Nephron progenitor cell (in vitro differentiated cells): ENCODE data around the gene PGC.

Source experiments
- DNase-seq: peaks from one replicate; pipeline ENCODE4 v3.0.0; 2021
- H3K27ac Mint-ChIP-seq: 2 replicates; pipeline ENCODE4 v1.8.0; 2021; ENCODE audit warnings: mild to moderate bottlenecking, moderate library complexity, mixed read lengths
- H3K27me3 Mint-ChIP-seq: 2 replicates; pipeline ENCODE4 v1.8.0; 2021; ENCODE audit warnings: mild to moderate bottlenecking, low read depth, mixed read lengths; ENCODE audit not compliant: poor library complexity
- H3K36me3 Mint-ChIP-seq: 2 replicates; pipeline ENCODE4 v1.8.0; 2021; ENCODE audit warnings: low read depth, mixed read lengths
- H3K4me1 Mint-ChIP-seq: 2 replicates; pipeline ENCODE4 v1.8.0; 2021; ENCODE audit warnings: mixed read lengths
- H3K4me3 Mint-ChIP-seq: 2 replicates; pipeline ENCODE4 v1.8.0; 2021; ENCODE audit warnings: mild to moderate bottlenecking, moderate library complexity, mixed read lengths
- H3K9me3 Mint-ChIP-seq: 2 replicates; pipeline ENCODE4 v1.8.0; 2021; ENCODE audit warnings: mild to moderate bottlenecking, moderate library complexity, mixed read lengths
- CTCF ChIP-seq: fragments of 200-600 bp; sonication (generic); IDR thresholded peaks from 2 replicates; pipeline ENCODE4 v1.5.0; 2021; ENCODE audit warnings: antibody characterized with exemption

Gene PGC

GRCh38 chr6:41730531-41731436 is 16.4 kb downstream of the PGC start:
- Mint-ChIP-seq H3K36me3 (no peaks in the 10 kb centered on the region), H3K4me3 (no peak overlapping the region), H3K27me3 (peaks cover 24% of the 10 kb centered on the region), H3K4me1 (peaks cover 16% of the 10 kb centered on the region), H3K27ac (no peak overlapping the region), H3K9me3 (no peaks in the 10 kb centered on the region)
- DNase-seq = no peak
- TF ChIP-seq CTCF = no peak

GRCh38 chr6:41729624-41730023 is 17.6 kb downstream of the PGC start:
- Mint-ChIP-seq H3K36me3 (no peaks in the 10 kb centered on the region), H3K4me3 (no peak overlapping the region), H3K4me1 (peaks cover 18% of the 10 kb centered on the region), H3K27ac (no peak overlapping the region), H3K9me3 (no peaks in the 10 kb centered on the region), H3K27me3 (peaks cover 24% of the 10 kb centered on the region)
- DNase-seq = no peak
- no peak for TF ChIP-seq CTCF

- Mint-ChIP-seq H3K27me3 (peaks cover 24% of the 10 kb centered on the region), H3K36me3 (no peaks in the 10 kb centered on the region), H3K4me3 (no peak overlapping the region), H3K4me1 (peaks cover 23% of the 10 kb centered on the region), H3K9me3 (no peaks in the 10 kb centered on the region), H3K27ac (no peak overlapping the region)
- DNase-seq = no peak
- no peak for TF ChIP-seq CTCF
Measured at GRCh38 chr6:41728954-41729353, 18.2 kb downstream of the PGC start.

- Mint-ChIP-seq H3K4me1 (peaks cover 28% of the 10 kb centered on the region), H3K27ac (no peak overlapping the region), H3K4me3 (no peak overlapping the region), H3K9me3 (no peaks in the 10 kb centered on the region), H3K27me3 (peaks cover 24% of the 10 kb centered on the region), H3K36me3 (no peaks in the 10 kb centered on the region)
- no peak for TF ChIP-seq CTCF
- DNase-seq = no peak
Measured at GRCh38 chr6:41728073-41728936, 18.9 kb downstream of the PGC start.

GRCh38 chr6:41727705-41728072 is 19.5 kb downstream of the PGC start:
- DNase-seq = no peak

More at GRCh38 chr6:41727705-41728072, 19.5 kb downstream of the PGC start:
- peaks cover 28% of the 10 kb centered on the region for H3K4me1 Mint-ChIP-seq
- no peak overlapping the region for H3K4me3 Mint-ChIP-seq
- H3K27ac Mint-ChIP-seq = no peak overlapping the region
- no peaks in the 10 kb centered on the region for H3K36me3 Mint-ChIP-seq
- no peak for TF ChIP-seq CTCF
- H3K9me3 Mint-ChIP-seq = no peaks in the 10 kb centered on the region
- peaks cover 24% of the 10 kb centered on the region for H3K27me3 Mint-ChIP-seq
